Sciatic nerve (tissue), 2 donors: ENCODE data around the gene P2RX4. TPM values are rescaled to one million over a fixed set of nuclear protein-coding genes. Genes with fewer than 3 reads are reported as not detected.
"Not testable (repeated sequence)": the region's sequence is repeated elsewhere in the genome, so short reads cannot be mapped to it uniquely, and the experiment has no call there.

Experiments used
- ATAC-seq: fragments of 200-7000 bp; cut with Tn5 transposase; one replicate; pipeline ENCODE4 v1.9.1; 2020; ENCODE audit warnings: mild to moderate bottlenecking, moderate library complexity
- DNase-seq: peaks from one replicate; pipeline ENCODE4 v3.0.0-alpha.2; 2020; ENCODE audit warnings: low spot score
- intact Hi-C: fragments of 100-400 bp; cut with DNase I; formaldehyde crosslinking; loops from one replicate; pipeline ENCODE4 v1.14.2; 2022
- total RNA-seq: library from RNA; stranded (reverse); fragmentation: NEBNext Ultra II Directional; extraction: Animal tissue kit (Norgen Biotek cat#: 25700); gene quantifications from one replicate; pipeline ENCODE4 v1.2.1, GENCODE V29; 2021
- donor health status: DM: no; HTN: no; CAD: no.
- donor health status: DM: no; HTN: no; CAD: no.

The P2RX4 gene
- total RNA-seq, 1 donor from 2014 or later: 24.2 TPM

- intact Hi-C loops: no loop called here
- no peak for DNase-seq
- no peak for ATAC-seq
Observed at GRCh38 chr12:121184984-121185889, 24.7 kb upstream of the P2RX4 start.

GRCh38 chr12:121186826-121187225 is 23.1 kb upstream of the P2RX4 start:
- DNase-seq: no peak
- ATAC-seq: no peak
- intact Hi-C loops: no loop called here

GRCh38 chr12:121187501-121187900 is 22.4 kb upstream of the P2RX4 start:
- no peak for DNase-seq
- no peak for ATAC-seq
- intact Hi-C loops: no loop called here

DNA sequence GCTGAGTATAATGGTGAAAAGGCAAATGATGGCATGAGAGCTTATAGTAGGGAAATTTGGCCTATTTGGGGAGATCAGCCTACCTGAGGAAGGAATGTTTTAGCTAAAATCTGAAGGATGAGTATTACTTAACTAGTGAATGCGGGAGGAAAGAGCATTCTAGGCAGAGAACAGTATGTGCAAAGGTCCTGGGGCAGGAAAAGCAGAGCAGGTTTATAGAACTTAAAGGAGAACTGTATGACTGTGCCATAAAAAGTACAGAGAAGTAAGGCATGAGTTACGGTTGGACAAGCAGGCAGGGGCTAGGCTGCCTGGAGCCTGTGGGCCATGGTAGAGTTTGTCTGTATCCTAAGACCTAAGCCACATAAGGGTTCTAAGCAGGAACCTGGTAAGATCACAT is 21.7 kb upstream of the P2RX4 start:
- ATAC-seq (no peak), DNase-seq (no peak)
- intact Hi-C loops: no loop called here

DNA sequence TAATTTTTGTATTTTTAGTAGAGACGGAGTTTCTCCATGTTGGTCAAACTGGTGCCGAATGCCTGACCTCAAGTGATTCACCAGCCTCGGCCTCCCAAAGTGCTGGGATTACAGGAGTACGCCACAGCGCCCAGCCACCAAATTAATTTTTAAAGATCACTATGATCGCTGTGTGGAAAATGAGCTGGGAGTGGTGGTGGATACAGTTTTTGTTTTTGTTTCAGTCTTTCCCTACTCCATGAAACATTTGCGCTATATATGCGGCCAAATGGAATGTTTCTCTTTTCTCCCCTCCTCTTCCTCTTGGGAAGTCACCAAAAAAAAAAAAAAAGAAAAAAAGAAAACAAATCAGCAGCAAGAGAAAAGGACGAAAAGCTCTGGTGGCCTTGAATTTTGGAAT is 20.8 kb upstream of the P2RX4 start:
- DNase-seq (no peak), ATAC-seq (no peak)
- intact Hi-C loops: no loop called here

- ATAC-seq: no peak
- DNase-seq: no peak
- intact Hi-C loops: no loop called here
Observed at GRCh38 chr12:121189619-121190155, 20.2 kb upstream of the P2RX4 start.

GRCh38 chr12:121190523-121191031 is 19.4 kb upstream of the P2RX4 start:
- intact Hi-C loops: no loop called here
- DNase-seq (no peak), ATAC-seq (peak; percentile 68)

DNA sequence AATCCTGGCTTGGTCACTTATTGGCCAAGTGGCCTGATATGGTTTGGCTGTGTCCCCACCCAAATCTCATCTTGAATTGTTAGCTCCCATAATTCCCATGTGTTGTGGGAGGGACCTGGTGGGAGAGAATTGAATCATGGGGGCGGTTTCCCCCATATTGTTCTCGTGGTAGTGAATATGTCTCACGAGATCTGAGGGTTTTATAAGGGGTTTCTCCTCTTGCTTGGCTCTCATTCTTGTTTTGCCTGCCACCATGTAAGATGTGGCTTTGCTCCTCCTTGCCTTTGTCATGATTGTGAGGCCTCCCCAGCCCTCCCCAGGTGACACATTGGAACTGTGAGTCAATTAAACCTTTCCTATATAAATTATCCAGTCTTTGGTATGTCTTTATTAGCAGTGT is 18.8 kb upstream of the P2RX4 start:
- intact Hi-C loops: no loop called here
- ATAC-seq (no peak), DNase-seq (no peak)

DNA sequence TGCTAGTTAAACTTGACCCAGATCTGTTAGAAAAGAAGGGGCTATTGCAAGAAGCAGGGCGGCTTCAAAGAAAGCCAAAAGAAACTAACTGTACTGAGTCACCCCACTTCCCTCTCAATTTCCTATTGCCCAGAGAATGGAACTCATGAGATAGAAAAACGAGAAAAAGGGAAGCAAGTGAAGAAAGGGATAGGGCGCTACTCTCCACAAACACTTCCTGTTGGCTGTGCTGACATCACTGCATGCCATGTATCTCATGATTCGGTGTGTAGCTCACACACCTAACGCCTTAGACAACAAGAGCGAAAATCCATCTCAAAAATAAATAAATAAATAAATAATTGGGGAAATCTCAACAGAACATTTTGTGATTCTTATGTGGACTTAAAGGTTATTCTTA is 13.0 kb upstream of the P2RX4 start:
- DNase-seq (no peak), ATAC-seq (peak; percentile 81)
- intact Hi-C loops: no loop called here

DNA sequence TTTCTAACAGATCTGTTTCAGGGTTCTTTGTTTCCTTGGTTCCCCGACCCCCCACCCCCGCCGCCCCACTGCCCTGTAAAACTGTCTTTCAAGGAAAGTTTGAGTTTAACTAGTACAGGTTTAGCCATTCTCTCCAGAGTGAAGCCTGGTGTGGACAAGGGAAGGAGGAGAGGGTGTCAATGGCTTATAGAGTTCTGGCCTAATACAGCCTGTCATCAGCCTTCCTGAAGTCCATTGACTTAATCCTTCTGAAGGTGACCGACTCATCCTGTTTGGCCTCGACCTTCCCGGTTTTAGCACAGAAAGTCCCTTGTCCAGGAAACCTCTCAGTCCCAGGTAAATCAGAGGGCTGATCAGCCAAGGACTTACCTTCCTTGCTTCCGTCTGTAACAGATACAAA is 11.0 kb upstream of the P2RX4 start:
- DNase-seq: no peak
- intact Hi-C loops: no loop called here
- no peak for ATAC-seq

DNA sequence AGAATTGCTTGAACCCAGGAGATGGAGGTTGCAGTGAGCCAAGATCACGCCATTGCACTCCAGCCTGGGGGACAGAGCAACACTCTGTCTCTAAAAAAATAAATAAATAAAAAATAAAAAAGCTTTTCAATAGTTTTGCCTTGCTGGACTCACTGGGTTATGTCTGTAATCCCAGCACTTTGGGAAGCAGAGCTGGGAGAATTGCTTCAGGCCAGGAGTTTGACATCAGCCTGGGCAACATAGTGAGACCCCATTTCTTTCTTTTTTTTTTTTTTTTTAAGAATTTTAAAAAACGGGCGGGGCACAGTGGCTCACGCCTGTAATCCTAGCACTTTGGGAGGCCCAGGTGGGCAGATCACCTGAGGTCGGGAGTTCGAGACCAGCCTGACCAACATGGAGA is 8.8 kb upstream of the P2RX4 start:
- ATAC-seq, DNase-seq: not testable (repeated sequence)
- intact Hi-C loops: loop anchor here (5.0 kb wide), 1 partner anchor 54 kb away; no protein-coding TSS in a partner anchor

GRCh38 chr12:121202407-121203355 is 7.2 kb upstream of the P2RX4 start:
- DNase-seq: no peak
- ATAC-seq: no peak
- intact Hi-C loops: loop anchor here (5.0 kb wide), 1 partner anchor 55 kb away; no protein-coding TSS in a partner anchor

- ATAC-seq (no peak), DNase-seq (no peak)
- intact Hi-C loops: loop anchor here (5.0 kb wide), 1 partner anchor 56 kb away; no protein-coding TSS in a partner anchor
Observed at GRCh38 chr12:121203482-121203881, 6.4 kb upstream of the P2RX4 start.

GRCh38 chr12:121205491-121205890 is 4.4 kb upstream of the P2RX4 start:
- ATAC-seq: no peak
- intact Hi-C loops: no loop called here
- DNase-seq: no peak

DNA sequence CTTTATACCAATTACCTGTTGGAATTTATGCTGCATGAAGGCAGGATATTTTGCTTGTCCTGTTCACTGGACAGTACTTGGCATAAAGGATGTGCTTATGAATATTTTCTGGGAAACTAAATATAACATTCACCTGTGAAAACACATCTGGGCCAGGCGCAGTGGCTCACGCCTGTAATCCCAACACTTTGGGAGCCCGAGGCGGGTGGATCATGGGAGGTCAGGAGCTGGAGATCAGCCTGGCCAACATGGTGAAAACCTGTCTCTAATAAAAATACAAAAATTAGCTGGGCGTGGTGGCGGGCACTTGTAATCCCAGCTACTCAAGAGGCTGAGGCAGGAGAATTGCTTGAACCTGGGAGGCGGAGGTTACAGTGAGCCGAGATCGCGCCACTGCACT is 1.4 kb upstream of the P2RX4 start:
- intact Hi-C loops: not testable (repeated sequence)

GRCh38 chr12:121209221-121209620 is 708 bp upstream of the P2RX4 start:
- DNase-seq: no peak
- ATAC-seq: peak; percentile 21
- intact Hi-C loops: no loop called here

More for the DNA sequence above, 1.4 kb upstream of the P2RX4 start:
- ATAC-seq, DNase-seq: not testable (repeated sequence)

- intact Hi-C loops: no loop called here
- DNase-seq (no peak), ATAC-seq (no peak)
Observed at GRCh38 chr12:121212875-121213274, 2.9 kb downstream of the P2RX4 start.

GRCh38 chr12:121214166-121214777 is 4.3 kb downstream of the P2RX4 start:
- intact Hi-C loops: no loop called here
- DNase-seq (no peak), ATAC-seq (no peak)
